CD4-positive, alpha-beta T cell treated with Interleukin-4 for 1 hour (primary cell): ENCODE data around the gene CCBE1.
"Not testable (repeated sequence)": the region's sequence is repeated elsewhere in the genome, so short reads cannot be mapped to it uniquely, and the experiment has no call there.

Experiments
- DNase-seq, 2 donors: peaks; one replicate each; pipeline ENCODE4 v3.0.0-alpha.2; 2020 to 2022

CCBE1 gene

GRCh38 chr18:59520562-59521355 lies 176.5 kb downstream of the CCBE1 start:
- no peak for DNase-seq

- DNase-seq, result no peak
Measured at GRCh38 chr18:59518705-59519104, 178.5 kb downstream of the CCBE1 start.

- no peak for DNase-seq
Measured at GRCh38 chr18:59517446-59518165, 179.6 kb downstream of the CCBE1 start.

- no peak for DNase-seq
Measured at GRCh38 chr18:59516356-59517155, 180.7 kb downstream of the CCBE1 start.

GRCh38 chr18:59515956-59516355 lies 181.3 kb downstream of the CCBE1 start:
- DNase-seq, result not testable (repeated sequence)

GRCh38 chr18:59515147-59515546 lies 182.1 kb downstream of the CCBE1 start:
- DNase-seq, result no peak

GRCh38 chr18:59514203-59514602 lies 183.0 kb downstream of the CCBE1 start:
- no peak for DNase-seq

- DNase-seq, result no peak
Measured at GRCh38 chr18:59512025-59512755, 185.0 kb downstream of the CCBE1 start.

GRCh38 chr18:59509481-59510442 lies 187.5 kb downstream of the CCBE1 start:
- DNase-seq, result no peak

- no peak for DNase-seq
Measured at GRCh38 chr18:59505356-59505755, 191.9 kb downstream of the CCBE1 start.

- DNase-seq, result no peak
Measured at GRCh38 chr18:59502274-59503175, 194.7 kb downstream of the CCBE1 start.

GRCh38 chr18:59501920-59502273 lies 195.3 kb downstream of the CCBE1 start:
- DNase-seq, result no peak

- DNase-seq, result no peak
Measured at GRCh38 chr18:59500765-59501164, 196.5 kb downstream of the CCBE1 start.

GRCh38 chr18:59498506-59499086 lies 198.6 kb downstream of the CCBE1 start:
- no peak for DNase-seq

GRCh38 chr18:59492756-59493421 lies 204.3 kb downstream of the CCBE1 start:
- DNase-seq, result no peak

GRCh38 chr18:59488899-59489298 lies 208.3 kb downstream of the CCBE1 start:
- no peak for DNase-seq

- DNase-seq, result no peak
Measured at GRCh38 chr18:59485382-59485781, 211.8 kb downstream of the CCBE1 start.

- DNase-seq, result no peak
Measured at GRCh38 chr18:59484561-59485328, 212.5 kb downstream of the CCBE1 start.

GRCh38 chr18:59484131-59484530 lies 213.1 kb downstream of the CCBE1 start:
- DNase-seq, result no peak
